GM12872 (cell line): ENCODE data around the gene RPS18.

Experiments
- CTCF ChIP-seq: IDR thresholded peaks from 3 replicates; pipeline ENCODE4 v1.5.1; 2011; ENCODE audit warnings: low read depth, mild to moderate bottlenecking, low read length, moderate library complexity; ENCODE audit not compliant: insufficient read depth

The RPS18 gene

GRCh38 chr6:33316603-33317418, 44.9 kb downstream of the RPS18 start:
- no peak for TF ChIP-seq CTCF

GRCh38 chr6:33317419-33317668, 45.5 kb downstream of the RPS18 start:
- TF ChIP-seq CTCF: no peak

- TF ChIP-seq CTCF: no peak
Measured at GRCh38 chr6:33317669-33318425, 46.0 kb downstream of the RPS18 start, which contains the start of gene ZBTB22. TSS of gene ZBTB22 (minus strand) at chr6:33317744. CDS start at chr6:33316916, 828 bp downstream.

- TF ChIP-seq CTCF: no peak
Measured at GRCh38 chr6:33318426-33319073, 46.7 kb downstream of the RPS18 start.

- TF ChIP-seq CTCF: no peak
Measured at GRCh38 chr6:33319939-33320314, 48.1 kb downstream of the RPS18 start.

- TF ChIP-seq CTCF: no peak
Measured at GRCh38 chr6:33320315-33321181, 48.7 kb downstream of the RPS18 start.

- no peak for TF ChIP-seq CTCF
Measured at GRCh38 chr6:33321227-33321626, 49.4 kb downstream of the RPS18 start.
